Spleen (tissue), 7 donors: ENCODE data around the gene LRFN5.

Experiments used
- POLR2A ChIP-seq, 3 donors: fragments of 450-650 bp; IDR thresholded peaks; one replicate each; pipeline ENCODE4 v1.5.1; 2017; ENCODE audit warnings: antibody characterized with exemption in 3 of 3, mild to moderate bottlenecking in 1 of 3
- POLR2AphosphoS5 ChIP-seq, 3 donors: sonication (generic); formaldehyde crosslinking; IDR thresholded peaks; one replicate each; pipeline ENCODE4 v1.5.1; 2017; ENCODE audit warnings: antibody characterized with exemption in 3 of 3
- TF ChIP-seq, protein P1 (sequence below), 11 experiments: fragments of 200-600 bp in 7 of 11; fragments of 450-650 bp in 4 of 11; sonication (generic) in 4 of 11; IDR thresholded peaks in 8 of 11; conservative IDR thresholded peaks in 3 of 11; 1 replicate in 7 of 11; 2 replicates in 4 of 11; pipeline versions ENCODE4 v1.4.0 to v1.8.0; 2016 to 2021; ENCODE audit warnings: antibody characterized with exemption in 11 of 11, inconsistent platforms in 4 of 11, mild to moderate bottlenecking in 1 of 11
- donor health status: DM: no; HTN: no; CAD: no; lungs with moderate emphysema.
- donor health status: DM: no; HTN: no; CAD: no.
- donor health status: DM: no; HTN: no; CAD: no.

DNA sequence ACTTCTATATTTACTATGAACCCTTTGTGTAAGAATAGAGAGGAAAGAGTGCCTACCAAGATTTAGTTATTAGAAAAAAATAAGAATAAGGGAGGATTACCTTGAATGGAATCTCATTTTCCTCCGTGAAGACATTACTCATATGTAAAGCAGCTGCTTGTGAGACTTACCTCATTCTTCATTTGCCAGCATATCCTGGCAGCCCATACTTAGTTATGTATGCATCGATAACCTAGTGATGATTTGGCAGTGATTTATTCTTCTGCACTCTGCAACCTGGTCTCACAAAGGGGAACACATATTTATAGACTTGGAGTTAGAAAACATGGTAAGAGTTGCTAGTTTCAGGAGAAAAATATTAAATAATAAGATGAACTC is 56.8 kb downstream of the LRFN5 start:
- TF ChIP-seq POLR2A (IDR thresholded peaks at IDR 0.05) (no peak), POLR2AphosphoS5 (IDR thresholded peaks at IDR 0.05) (no peak)
- TF ChIP-seq, protein P1, sequence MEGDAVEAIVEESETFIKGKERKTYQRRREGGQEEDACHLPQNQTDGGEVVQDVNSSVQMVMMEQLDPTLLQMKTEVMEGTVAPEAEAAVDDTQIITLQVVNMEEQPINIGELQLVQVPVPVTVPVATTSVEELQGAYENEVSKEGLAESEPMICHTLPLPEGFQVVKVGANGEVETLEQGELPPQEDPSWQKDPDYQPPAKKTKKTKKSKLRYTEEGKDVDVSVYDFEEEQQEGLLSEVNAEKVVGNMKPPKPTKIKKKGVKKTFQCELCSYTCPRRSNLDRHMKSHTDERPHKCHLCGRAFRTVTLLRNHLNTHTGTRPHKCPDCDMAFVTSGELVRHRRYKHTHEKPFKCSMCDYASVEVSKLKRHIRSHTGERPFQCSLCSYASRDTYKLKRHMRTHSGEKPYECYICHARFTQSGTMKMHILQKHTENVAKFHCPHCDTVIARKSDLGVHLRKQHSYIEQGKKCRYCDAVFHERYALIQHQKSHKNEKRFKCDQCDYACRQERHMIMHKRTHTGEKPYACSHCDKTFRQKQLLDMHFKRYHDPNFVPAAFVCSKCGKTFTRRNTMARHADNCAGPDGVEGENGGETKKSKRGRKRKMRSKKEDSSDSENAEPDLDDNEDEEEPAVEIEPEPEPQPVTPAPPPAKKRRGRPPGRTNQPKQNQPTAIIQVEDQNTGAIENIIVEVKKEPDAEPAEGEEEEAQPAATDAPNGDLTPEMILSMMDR (IDR thresholded peaks at IDR 0.05 in 8 of 11, conservative IDR thresholded peaks at IDR 0.05 in 3 of 11): no peak
